ENCODE results near the gene POLR1H.

POLR1H gene

GRCh38 chr6:30062471-30063178 lies 1.6 kb downstream of the POLR1H start:
- DNase-seq (ENCODE audit: low read depth) = no peak

- DNase-seq (ENCODE audit: low read depth) = no peak
Measured at GRCh38 chr6:30063315-30063714, 2.2 kb downstream of the POLR1H start.

- no peak for DNase-seq (ENCODE audit: low read depth)
Measured at GRCh38 chr6:30066082-30066481, 5.0 kb downstream of the POLR1H start.

- peak; percentile 99 for DNase-seq (ENCODE audit: low read depth)
Measured at GRCh38 chr6:30066577-30067459, 5.8 kb downstream of the POLR1H start, which contains the start of gene PPP1R11. TSS of gene PPP1R11 (plus strand) at chr6:30067198. CDS start at chr6:30067411, 213 bp downstream.

- DNase-seq (ENCODE audit: low read depth) = no peak
Measured at GRCh38 chr6:30067460-30068139, 6.5 kb downstream of the POLR1H start.

- DNase-seq (ENCODE audit: low read depth) = no peak
Measured at GRCh38 chr6:30071081-30071818, 10.2 kb downstream of the POLR1H start.

- DNase-seq (ENCODE audit: low read depth) = no peak
Measured at GRCh38 chr6:30071858-30072257, 10.8 kb downstream of the POLR1H start.

GRCh38 chr6:30073489-30074235 lies 12.6 kb downstream of the POLR1H start:
- DNase-seq (ENCODE audit: low read depth) = no peak

- no peak for DNase-seq (ENCODE audit: low read depth)
Measured at GRCh38 chr6:30074331-30075093, 13.4 kb downstream of the POLR1H start.

- DNase-seq (ENCODE audit: low read depth) = no peak
Measured at GRCh38 chr6:30075094-30075789, 14.2 kb downstream of the POLR1H start, which contains the start of gene RNF39. TSS of gene RNF39 (minus strand) at chr6:30075769. CDS start at chr6:30075585, 184 bp downstream.

- DNase-seq (ENCODE audit: low read depth) = no peak
Measured at GRCh38 chr6:30075790-30076732, 15.0 kb downstream of the POLR1H start.

- DNase-seq (ENCODE audit: low read depth) = no peak
Measured at GRCh38 chr6:30077218-30077617, 16.2 kb downstream of the POLR1H start.

GRCh38 chr6:30087876-30088275 lies 26.8 kb downstream of the POLR1H start:
- DNase-seq (ENCODE audit: low read depth) = no peak

GRCh38 chr6:30091577-30092381 lies 30.7 kb downstream of the POLR1H start:
- peak; percentile 89 for DNase-seq (ENCODE audit: low read depth)

- no peak for DNase-seq (ENCODE audit: low read depth)
Measured at GRCh38 chr6:30092852-30093543, 31.9 kb downstream of the POLR1H start.

- no peak for DNase-seq (ENCODE audit: low read depth)
Measured at GRCh38 chr6:30093951-30094661, 33.0 kb downstream of the POLR1H start.
